ENCODE results near the gene MAEA.
"Not testable (repeated sequence)": the region's sequence is repeated elsewhere in the genome, so short reads cannot be mapped to it uniquely, and the experiment has no call there.

Gene MAEA

DNA sequence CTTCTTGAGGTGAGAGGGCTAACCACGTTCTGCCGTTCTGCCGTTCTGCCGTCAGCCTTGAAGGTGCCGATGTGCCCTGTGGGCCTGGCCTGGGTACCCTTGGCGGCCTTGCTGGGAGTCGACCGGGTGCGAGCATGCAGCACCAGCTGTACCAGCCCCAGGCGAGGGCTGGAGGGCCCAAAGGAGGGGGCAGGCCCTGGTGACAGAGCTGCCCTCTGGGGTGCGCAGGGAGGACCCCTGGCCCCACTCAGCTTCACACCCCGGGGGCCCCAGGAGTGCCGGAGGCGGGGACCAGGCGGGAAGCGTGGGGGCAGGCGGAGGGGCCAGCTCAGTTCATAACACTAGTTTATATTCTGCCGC, 79.4 kb downstream of the MAEA start:
- H3K9ac ChIP-seq (ENCODE audit: insufficient read length, low read depth), result no peak overlapping the region
- peaks cover 4% of the 10 kb centered on the region for H3K4me1 ChIP-seq (ENCODE audit: insufficient read depth, insufficient read length)
- H3K27me3 ChIP-seq (ENCODE audit: insufficient read depth, insufficient read length), result no peaks in the 10 kb centered on the region
- no peak for TF ChIP-seq YY1 (IDR thresholded peaks at IDR 0.05; ENCODE audit: insufficient read depth, insufficient read length)
- no peak for TF ChIP-seq SUZ12 (IDR thresholded peaks at IDR 0.05; ENCODE audit: extremely low read depth, insufficient read depth, insufficient read length)
- H3K9me3 ChIP-seq (ENCODE audit: insufficient read depth, low read length), result no peaks in the 10 kb centered on the region
- DNase-seq (ENCODE audit: low read depth, low spot score), result no peak
- peaks cover 73% of the 10 kb centered on the region for H3K36me3 ChIP-seq (ENCODE audit: insufficient read depth, insufficient read length, low read length)
- H3K4me3 ChIP-seq (ENCODE audit: insufficient read length, low read depth), result no peak overlapping the region

- H3K27me3 ChIP-seq (ENCODE audit: insufficient read depth, insufficient read length), result no peaks in the 10 kb centered on the region
- TF ChIP-seq SUZ12 (IDR thresholded peaks at IDR 0.05; ENCODE audit: extremely low read depth, insufficient read depth, insufficient read length), result no peak
- TF ChIP-seq ZNF274 (IDR thresholded peaks at IDR 0.05; ENCODE audit: low read depth, low read length), result no peak
- no peak for TF ChIP-seq YY1 (IDR thresholded peaks at IDR 0.05; ENCODE audit: insufficient read depth, insufficient read length)
- H3K9ac ChIP-seq (ENCODE audit: insufficient read length, low read depth), result no peak overlapping the region
- no peak for DNase-seq (ENCODE audit: low read depth, low spot score)
- peaks cover 72% of the 10 kb centered on the region for H3K36me3 ChIP-seq (ENCODE audit: insufficient read depth, insufficient read length, low read length)
- no peaks in the 10 kb centered on the region for H3K9me3 ChIP-seq (ENCODE audit: insufficient read depth, low read length)
- no peak overlapping the region for H3K4me3 ChIP-seq (ENCODE audit: insufficient read length, low read depth)
- H3K4me1 ChIP-seq (ENCODE audit: insufficient read depth, insufficient read length), result peaks cover 4% of the 10 kb centered on the region
Measured at GRCh38 chr4:1369479-1370079, 79.9 kb downstream of the MAEA start.

GRCh38 chr4:1370321-1371124, 80.8 kb downstream of the MAEA start:
- no peak for TF ChIP-seq YY1 (IDR thresholded peaks at IDR 0.05; ENCODE audit: insufficient read depth, insufficient read length)
- TF ChIP-seq SUZ12 (IDR thresholded peaks at IDR 0.05; ENCODE audit: extremely low read depth, insufficient read depth, insufficient read length), result no peak
- no peak for TF ChIP-seq ZNF274 (IDR thresholded peaks at IDR 0.05; ENCODE audit: low read depth, low read length)
- Histone ChIP-seq H3K9ac (ENCODE audit: insufficient read length, low read depth) (no peak overlapping the region), H3K9me3 (ENCODE audit: insufficient read depth, low read length) (no peaks in the 10 kb centered on the region), H3K36me3 (ENCODE audit: insufficient read depth, insufficient read length, low read length) (peaks cover 75% of the 10 kb centered on the region), H3K4me1 (ENCODE audit: insufficient read depth, insufficient read length) (peaks cover 4% of the 10 kb centered on the region), H3K4me3 (ENCODE audit: insufficient read length, low read depth) (no peak overlapping the region), H3K27me3 (ENCODE audit: insufficient read depth, insufficient read length) (no peaks in the 10 kb centered on the region)
- no peak for DNase-seq (ENCODE audit: low read depth, low spot score)

DNA sequence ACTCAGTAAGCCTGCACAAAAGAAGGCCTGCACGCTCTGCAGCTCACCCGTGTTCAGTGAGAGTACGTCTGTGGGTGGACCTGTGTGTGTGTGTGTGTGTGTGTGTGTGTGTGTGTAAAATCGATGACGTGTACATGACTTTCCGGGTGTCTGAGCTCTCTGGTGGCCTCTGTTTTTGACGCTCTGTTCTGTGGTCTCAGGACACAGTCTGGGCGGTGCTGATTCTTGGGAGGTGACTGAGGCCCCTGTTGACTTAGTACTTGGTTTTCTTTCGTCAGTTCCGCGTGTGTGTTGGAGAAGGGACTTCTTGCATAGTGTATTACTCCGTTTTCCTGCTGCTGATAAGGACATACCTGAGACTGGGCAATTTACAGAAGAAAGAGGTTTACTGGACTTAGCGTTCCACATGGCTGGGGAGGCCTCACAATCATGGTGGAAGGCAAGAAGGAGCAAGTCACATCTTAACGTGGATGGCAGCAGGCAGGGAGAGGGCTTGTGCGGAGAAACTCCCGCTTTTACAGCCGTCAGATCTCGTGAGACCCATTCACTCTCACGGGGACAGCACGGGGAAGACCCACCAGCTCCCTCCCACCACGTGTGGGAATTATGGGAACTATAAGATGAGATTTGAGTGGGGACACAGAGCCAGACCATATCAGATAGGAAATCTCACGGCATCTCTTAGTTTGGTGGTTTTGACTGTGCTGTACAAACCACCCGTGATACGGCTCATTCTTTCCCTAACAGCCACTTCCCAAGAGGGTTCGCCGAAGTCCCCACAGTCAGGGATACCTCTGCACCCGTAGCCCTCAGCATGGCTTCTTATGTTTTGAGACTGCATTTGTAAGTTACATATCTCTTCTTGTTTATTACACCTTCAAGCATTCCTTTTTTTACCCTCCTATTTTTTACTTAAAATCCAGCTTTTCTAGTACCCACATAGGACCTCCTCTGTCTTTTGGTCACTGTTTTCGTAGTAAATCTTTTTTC, 81.8 kb downstream of the MAEA start:
- Histone ChIP-seq H3K27me3 (ENCODE audit: insufficient read depth, insufficient read length) (no peaks in the 10 kb centered on the region), H3K36me3 (ENCODE audit: insufficient read depth, insufficient read length, low read length) (peaks cover 72% of the 10 kb centered on the region), H3K9me3 (ENCODE audit: insufficient read depth, low read length) (no peaks in the 10 kb centered on the region), H3K9ac (ENCODE audit: insufficient read length, low read depth) (no peak overlapping the region), H3K4me3 (ENCODE audit: insufficient read length, low read depth) (no peak overlapping the region), H3K4me1 (ENCODE audit: insufficient read depth, insufficient read length) (peaks cover 4% of the 10 kb centered on the region)
- TF ChIP-seq SUZ12 (IDR thresholded peaks at IDR 0.05; ENCODE audit: extremely low read depth, insufficient read depth, insufficient read length) (no peak), ZNF274 (IDR thresholded peaks at IDR 0.05; ENCODE audit: low read depth, low read length) (no peak), YY1 (IDR thresholded peaks at IDR 0.05; ENCODE audit: insufficient read depth, insufficient read length) (no peak)
- DNase-seq (ENCODE audit: low read depth, low spot score), result no peak

GRCh38 chr4:1372576-1372975, 82.9 kb downstream of the MAEA start:
- H3K9ac ChIP-seq (ENCODE audit: insufficient read length, low read depth); H3K4me1 ChIP-seq (ENCODE audit: insufficient read depth, insufficient read length); DNase-seq (ENCODE audit: low read depth, low spot score); H3K4me3 ChIP-seq (ENCODE audit: insufficient read length, low read depth); H3K9me3 ChIP-seq (ENCODE audit: insufficient read depth, low read length); H3K27me3 ChIP-seq (ENCODE audit: insufficient read depth, insufficient read length): not testable (repeated sequence)
- peaks cover 71% of the 10 kb centered on the region for H3K36me3 ChIP-seq (ENCODE audit: insufficient read depth, insufficient read length, low read length)

- no peaks in the 10 kb centered on the region for H3K4me1 ChIP-seq (ENCODE audit: insufficient read depth, insufficient read length)
- TF ChIP-seq ZNF274 (IDR thresholded peaks at IDR 0.05; ENCODE audit: low read depth, low read length), result no peak
- TF ChIP-seq YY1 (IDR thresholded peaks at IDR 0.05; ENCODE audit: insufficient read depth, insufficient read length), result no peak
- no peak for TF ChIP-seq SUZ12 (IDR thresholded peaks at IDR 0.05; ENCODE audit: extremely low read depth, insufficient read depth, insufficient read length)
- no peaks in the 10 kb centered on the region for H3K27me3 ChIP-seq (ENCODE audit: insufficient read depth, insufficient read length)
- no peaks in the 10 kb centered on the region for H3K9me3 ChIP-seq (ENCODE audit: insufficient read depth, low read length)
- H3K4me3 ChIP-seq (ENCODE audit: insufficient read length, low read depth), result no peak overlapping the region
- H3K36me3 ChIP-seq (ENCODE audit: insufficient read depth, insufficient read length, low read length), result peaks cover 66% of the 10 kb centered on the region
- DNase-seq (ENCODE audit: low read depth, low spot score), result no peak
- no peak overlapping the region for H3K9ac ChIP-seq (ENCODE audit: insufficient read length, low read depth)
Measured at GRCh38 chr4:1373892-1374705, 84.4 kb downstream of the MAEA start.
